Measurements from ENCODE around the gene DTWD1. TPM values are rescaled to one million over a fixed set of nuclear protein-coding genes. Genes with fewer than 3 reads are reported as not detected.

The DTWD1 gene
- total and polyA plus RNA-seq, 3 donors from 2014 or later: 14.3 to 17.2 (median 15.3) TPM

- H3K27me3 ChIP-seq: no peaks in the 10 kb centered on the region
- TF ChIP-seq CTCF (IDR thresholded peaks at IDR 0.05): no peak
- no peak for TF ChIP-seq POLR2A (IDR thresholded peaks at IDR 0.05)
- DNase-seq: no peak
- intact Hi-C loops (cut with DNase I; ENCODE audit: low total_unique reads): no loop called here
- H3K4me1 ChIP-seq: peaks cover 7% of the 10 kb centered on the region
- no peak overlapping the region for H3K4me3 ChIP-seq
- 94 to 100% methylated on average over 1 of the region's 1 CpG for WGBS, 2 donors
- H3K9me3 ChIP-seq: no peaks in the 10 kb centered on the region
- no peak overlapping the region for H3K27ac ChIP-seq
- H3K36me3 ChIP-seq (ENCODE audit: low read depth, missing control alignments): no peaks in the 10 kb centered on the region
Observed at GRCh38 chr15:49644364-49644794, 23.5 kb downstream of the DTWD1 start.

DNA sequence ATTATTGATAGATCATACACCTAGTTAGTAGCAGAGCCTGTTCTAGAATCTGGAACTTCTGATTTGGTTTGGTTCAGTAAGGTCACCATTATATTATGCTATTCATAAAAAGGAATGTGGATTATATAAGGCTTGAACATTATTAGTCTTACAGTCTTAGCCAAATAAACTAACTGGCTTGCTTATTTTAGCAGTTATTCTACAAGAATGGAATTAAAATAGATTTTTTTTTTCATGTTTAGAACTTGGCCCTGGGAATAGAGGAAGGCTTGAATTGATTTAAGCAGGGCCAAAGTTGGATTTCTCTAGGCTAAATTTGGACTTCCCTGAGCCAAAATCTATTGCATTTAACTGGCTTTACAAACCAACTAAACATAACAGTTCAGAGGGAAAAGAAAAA is 24.4 kb downstream of the DTWD1 start:
- Histone ChIP-seq H3K9me3 (no peaks in the 10 kb centered on the region), H3K4me3 (no peak overlapping the region), H3K36me3 (ENCODE audit: low read depth, missing control alignments) (no peaks in the 10 kb centered on the region), H3K27ac (peak overlapping the region in 1 of 2 donors; percentile 25), H3K27me3 (no peaks in the 10 kb centered on the region), H3K4me1 (peaks cover 7% of the 10 kb centered on the region)
- no peak for DNase-seq
- intact Hi-C loops (cut with DNase I; ENCODE audit: low total_unique reads): no loop called here
- TF ChIP-seq CTCF (IDR thresholded peaks at IDR 0.05): no peak
- TF ChIP-seq POLR2A (IDR thresholded peaks at IDR 0.05): no peak

DNA sequence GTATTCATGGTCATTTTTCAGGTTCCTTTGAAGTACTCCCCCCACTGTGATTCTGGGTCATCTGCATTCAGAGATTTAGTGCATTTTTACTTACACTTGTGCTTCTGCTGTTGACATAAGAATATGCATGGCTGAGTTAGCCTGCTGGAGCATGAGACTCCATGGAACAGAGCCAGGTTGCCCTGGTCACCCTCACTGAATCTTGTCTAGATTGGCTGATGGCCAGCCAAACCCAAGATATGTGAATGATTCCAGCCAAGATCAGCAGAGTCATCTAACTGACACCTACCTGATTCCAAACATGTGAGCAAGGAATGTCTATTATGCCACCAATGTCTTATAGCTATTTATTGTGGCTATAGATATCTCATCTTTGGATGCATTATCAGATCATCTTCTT is 25.1 kb downstream of the DTWD1 start:
- no peak for TF ChIP-seq POLR2A (IDR thresholded peaks at IDR 0.05)
- no peak for TF ChIP-seq CTCF (IDR thresholded peaks at IDR 0.05)
- Histone ChIP-seq H3K9me3 (no peaks in the 10 kb centered on the region), H3K27me3 (no peaks in the 10 kb centered on the region), H3K4me1 (peaks cover 7% of the 10 kb centered on the region), H3K4me3 (no peak overlapping the region), H3K27ac (peak overlapping the region in 1 of 2 donors; percentile 14), H3K36me3 (ENCODE audit: low read depth, missing control alignments) (no peaks in the 10 kb centered on the region)
- DNase-seq: no peak
- intact Hi-C loops (cut with DNase I; ENCODE audit: low total_unique reads): no loop called here

- H3K36me3 ChIP-seq (ENCODE audit: low read depth, missing control alignments): no peaks in the 10 kb centered on the region
- no peaks in the 10 kb centered on the region for H3K27me3 ChIP-seq
- TF ChIP-seq POLR2A (IDR thresholded peaks at IDR 0.05): no peak
- TF ChIP-seq CTCF (IDR thresholded peaks at IDR 0.05): no peak
- no peak overlapping the region for H3K27ac ChIP-seq
- no peaks in the 10 kb centered on the region for H3K9me3 ChIP-seq
- WGBS, 2 donors: 93 to 95% methylated on average over 2 of the region's 2 CpGs
- H3K4me3 ChIP-seq: no peak overlapping the region
- intact Hi-C loops (cut with DNase I; ENCODE audit: low total_unique reads): no loop called here
- H3K4me1 ChIP-seq: peaks cover 7% of the 10 kb centered on the region
- DNase-seq: no peak
Observed at GRCh38 chr15:49646891-49647290, 26.0 kb downstream of the DTWD1 start.

DNA sequence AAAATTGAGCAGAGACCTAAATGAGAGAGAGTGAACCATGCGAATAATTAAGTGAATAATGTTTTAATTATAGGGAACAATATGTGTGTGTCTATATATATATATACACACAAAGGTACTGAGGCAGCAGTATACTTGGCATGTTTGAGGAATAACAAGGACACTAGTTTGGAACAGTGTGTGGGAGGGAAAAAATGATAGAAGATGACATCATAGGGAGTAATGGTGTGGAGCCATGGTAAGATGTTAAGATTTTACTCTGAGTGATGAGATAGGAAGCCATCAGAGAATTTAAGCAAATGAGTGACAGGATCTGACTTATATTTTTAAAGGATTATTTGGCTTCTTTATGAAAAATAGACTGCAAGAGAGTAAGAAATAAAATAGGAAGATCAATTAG is 29.1 kb downstream of the DTWD1 start:
- no peaks in the 10 kb centered on the region for H3K36me3 ChIP-seq (ENCODE audit: low read depth, missing control alignments)
- H3K27ac ChIP-seq: no peak overlapping the region
- H3K4me1 ChIP-seq: peaks cover 3% of the 10 kb centered on the region
- H3K27me3 ChIP-seq: no peaks in the 10 kb centered on the region
- TF ChIP-seq POLR2A (IDR thresholded peaks at IDR 0.05) (no peak), CTCF (IDR thresholded peaks at IDR 0.05) (no peak)
- intact Hi-C loops (cut with DNase I; ENCODE audit: low total_unique reads): no loop called here
- H3K4me3 ChIP-seq: no peak overlapping the region
- DNase-seq: no peak
- H3K9me3 ChIP-seq: no peaks in the 10 kb centered on the region
- 90 to 95% methylated on average over 1 of the region's 1 CpG for WGBS, 2 donors
